B cell (primary cell): Measurements from ENCODE around the gene FAM53A. TPM values are rescaled to one million over a fixed set of nuclear protein-coding genes. Genes with fewer than 3 reads are reported as not detected.

Experiments used
- ATAC-seq: fragments of 200-7000 bp; cut with Tn5 transposase; one replicate; pipeline ENCODE4 v1.10.0; 2021; ENCODE audit warnings: low read depth, mild to moderate bottlenecking, moderate number of reproducible peaks, moderate library complexity
- CTCF ChIA-PET: fragments of 350-600 bp; sonication (Branson Sonifier 250); formaldehyde crosslinking; loops from one replicate; lab custom pipeline; 2021; ENCODE audit warnings: antibody characterized with exemption, inconsistent platforms; lab: Charles Lee
- POLR2A ChIA-PET: fragments of 350-600 bp; sonication (Branson Sonifier 250); formaldehyde crosslinking; loops from one replicate; lab custom pipeline; 2021; ENCODE audit warnings: antibody characterized with exemption; lab: Charles Lee
- DNase-seq: peaks from one replicate; pipeline ENCODE4 v3.0.0; 2013
- H2AFZ ChIP-seq: 2 replicates; pipeline ENCODE4 v1.6.1; 2012; ENCODE audit warnings: mild to moderate bottlenecking, low read depth, low read length; ENCODE audit not compliant: insufficient read depth, poor library complexity, severe bottlenecking
- H3K27ac ChIP-seq, 2 donors: 1 replicate in 1 of 2; 2 replicates in 1 of 2; pipeline ENCODE4 v1.5.1; 2012 to 2013; ENCODE audit warnings: low read length in 2 of 2, mild to moderate bottlenecking in 2 of 2, moderate library complexity in 1 of 2
- H3K27me3 ChIP-seq, 4 experiments: fragments of 200-600 bp in 1 of 4; sonication (generic) in 1 of 4; replicated peaks in 1 of 4; 1 replicate in 2 of 4; 2 replicates in 2 of 4; pipeline versions ENCODE4 v1.6.1 to v1.7.0; 2013 to 2016; ENCODE audit warnings: low read length in 3 of 4, mild to moderate bottlenecking in 2 of 4, mixed read lengths in 1 of 4, moderate library complexity in 1 of 4; ENCODE audit not compliant: insufficient read depth in 4 of 4, control insufficient read depth in 3 of 4; ENCODE audit errors: control extremely low read depth in 1 of 4
- H3K36me3 ChIP-seq, 2 experiments: replicated peaks in 1 of 2; 1 replicate in 1 of 2; 2 replicates in 1 of 2; pipeline versions ENCODE4 v1.6.1 to v1.7.1; 2013; ENCODE audit warnings: low read length in 1 of 2; ENCODE audit not compliant: insufficient read depth in 2 of 2, control insufficient read depth in 1 of 2; ENCODE audit errors: control extremely low read depth in 1 of 2, extremely low read depth in 1 of 2
- H3K4me1 ChIP-seq, 2 donors: fragments of 200-600 bp in 1 of 2; sonication (generic) in 1 of 2; 1 replicate in 1 of 2; 2 replicates in 1 of 2; pipeline versions ENCODE4 v1.5.1 to v1.6.1; 2013 to 2017; ENCODE audit warnings: low read length in 2 of 2; ENCODE audit not compliant: control insufficient read depth in 2 of 2, insufficient read depth in 2 of 2
- H3K4me2 ChIP-seq: replicated peaks from 2 replicates; pipeline ENCODE3; 2012; ENCODE audit warnings: mild to moderate bottlenecking, low read depth, low read length; ENCODE audit not compliant: poor library complexity, severe bottlenecking
- H3K4me3 ChIP-seq, 5 experiments: fragments of 200-600 bp in 1 of 5; sonication (generic) in 1 of 5; 1 replicate in 3 of 5; 2 replicates in 2 of 5; pipeline versions ENCODE4 v1.5.1 to v1.7.0; 2011 to 2016; ENCODE audit warnings: low read length in 4 of 5, mild to moderate bottlenecking in 4 of 5, low read depth in 2 of 5, control low read depth in 1 of 5, moderate library complexity in 1 of 5; ENCODE audit not compliant: insufficient read depth in 1 of 5; ENCODE audit errors: control extremely low read depth in 1 of 5, extremely low read depth in 1 of 5
- H3K79me2 ChIP-seq: fragments of 200-600 bp; sonication (generic); one replicate; pipeline ENCODE4 v1.6.0; 2016; ENCODE audit warnings: low read length; ENCODE audit not compliant: control insufficient read depth, insufficient read depth
- H3K9ac ChIP-seq: fragments of 200-600 bp; sonication (generic); 2 replicates; pipeline ENCODE4 v1.6.1; 2017; ENCODE audit warnings: mild to moderate bottlenecking, low read length, moderate library complexity
- H3K9me3 ChIP-seq, 3 donors: one replicate each; pipeline versions ENCODE4 v1.6.1 to v1.7.1; 2013; ENCODE audit warnings: low read length in 2 of 3; ENCODE audit not compliant: control insufficient read depth in 2 of 3, insufficient read depth in 1 of 3; ENCODE audit errors: control extremely low read depth in 1 of 3
- H4K20me1 ChIP-seq: 2 replicates; pipeline ENCODE4 v1.6.0; 2012; ENCODE audit warnings: mild to moderate bottlenecking, low read length; ENCODE audit not compliant: insufficient read depth, control insufficient read depth, poor library complexity, severe bottlenecking
- H3K27ac Mint-ChIP-seq: one replicate; pipeline ENCODE4 v1.8.0; 2021; ENCODE audit warnings: mixed read lengths
- H3K27me3 Mint-ChIP-seq: one replicate; pipeline ENCODE4 v1.8.0; 2021; ENCODE audit warnings: mixed read lengths
- H3K4me1 Mint-ChIP-seq: one replicate; pipeline ENCODE4 v1.8.0; 2021; ENCODE audit warnings: mixed read lengths
- H3K4me3 Mint-ChIP-seq: one replicate; pipeline ENCODE4 v1.8.0; 2021; ENCODE audit warnings: mixed read lengths
- H3K9me3 Mint-ChIP-seq: one replicate; pipeline ENCODE4 v1.8.0; 2022; ENCODE audit warnings: mixed read lengths; ENCODE audit not compliant: insufficient read depth
- CTCF ChIP-seq: fragments of 200-600 bp; IDR thresholded peaks from one replicate; pipeline ENCODE4 v1.8.0; 2022; ENCODE audit warnings: antibody characterized with exemption, mild to moderate bottlenecking
- EZH2 ChIP-seq: IDR thresholded peaks from 2 replicates; pipeline ENCODE4 v1.6.1; 2012; ENCODE audit warnings: borderline replicate concordance, low read depth, mild to moderate bottlenecking, moderate library complexity, low read length; ENCODE audit not compliant: insufficient read depth, poor library complexity, severe bottlenecking
- WGBS: methylation state at CpG from one replicate; pipeline ENCODE4 v1.1.5; 2013; ENCODE audit warnings: missing lambda C conversion rate; ENCODE audit not compliant: insufficient coverage; 5-methylcytosine and 5-hydroxymethylcytosine counted together
- intact Hi-C: fragments of 100-400 bp; cut with micrococcal nuclease; formaldehyde crosslinking; loops from one replicate; pipeline ENCODE4 v1.10.0; 2022
- polyA plus RNA-seq: library from polyadenylated mRNA; depleted of rRNA; stranded (reverse); fragments of >200 nt; gene quantifications from 2 replicates; pipeline ENCODE4 v1.2.3, GENCODE V29; 2012
- total RNA-seq, 2 donors: library from RNA; stranded (reverse); fragments of 120-200 nt in 1 of 2; gene quantifications; 1 replicate in 1 of 2; 2 replicates in 1 of 2; pipeline versions ENCODE4 v1.2.3 to v1.2.4, GENCODE V29; 2013 to 2022

The FAM53A gene
- total and polyA plus RNA-seq, 2 donors (not counting 1 experiment from before 2014, with no cell fraction given) = 2.2 to 4.2 TPM

GRCh38 chr4:1638873-1639272 lies 45.2 kb downstream of the FAM53A start:
- H3K27ac ChIP-seq = no peak overlapping the region
- POLR2A ChIA-PET = no interaction called here
- H3K27ac Mint-ChIP-seq = no peak overlapping the region
- ATAC-seq (no peak), DNase-seq (no peak)
- no peak overlapping the region for H3K9ac ChIP-seq
- no peaks in the 10 kb centered on the region for H4K20me1 ChIP-seq
- no peaks in the 10 kb centered on the region for H3K4me1 Mint-ChIP-seq
- WGBS = 90% methylated on average over 11 of the region's 11 CpGs
- H3K9me3 ChIP-seq = peaks cover 0 to 2% (median 0%) of the 10 kb centered on the region in 3 donors
- peaks cover 0 to 4% (median 0%) of the 10 kb centered on the region in 4 experiments for H3K27me3 ChIP-seq
- CTCF ChIA-PET = no interaction called here
- no peaks in the 10 kb centered on the region for H3K79me2 ChIP-seq
- H3K4me3 Mint-ChIP-seq = no peak overlapping the region
- H3K27me3 Mint-ChIP-seq = no peaks in the 10 kb centered on the region
- no peak overlapping the region for H3K4me3 ChIP-seq
- no peaks in the 10 kb centered on the region for H3K36me3 ChIP-seq
- no peak for TF ChIP-seq EZH2
- TF ChIP-seq CTCF = no peak
- H2AFZ ChIP-seq = no peak overlapping the region
- intact Hi-C loops = no loop called here
- H3K4me1 ChIP-seq = no peaks in the 10 kb centered on the region
- no peaks in the 10 kb centered on the region for H3K9me3 Mint-ChIP-seq
- H3K4me2 ChIP-seq = no peak overlapping the region

- H4K20me1 ChIP-seq = no peaks in the 10 kb centered on the region
- no peaks in the 10 kb centered on the region for H3K36me3 ChIP-seq
- no peaks in the 10 kb centered on the region for H3K27me3 Mint-ChIP-seq
- H3K4me1 ChIP-seq = no peaks in the 10 kb centered on the region
- no peak overlapping the region for H2AFZ ChIP-seq
- no peaks in the 10 kb centered on the region for H3K9me3 Mint-ChIP-seq
- H3K4me2 ChIP-seq = no peak overlapping the region
- H3K27ac ChIP-seq = no peak overlapping the region
- H3K4me1 Mint-ChIP-seq = no peaks in the 10 kb centered on the region
- no peak overlapping the region for H3K4me3 Mint-ChIP-seq
- H3K27me3 ChIP-seq = peaks cover 0 to 4% (median 0%) of the 10 kb centered on the region in 4 experiments
- no peak for DNase-seq
- no peak overlapping the region for H3K27ac Mint-ChIP-seq
- CTCF ChIA-PET = no interaction called here
- WGBS = 94% methylated on average over 8 of the region's 10 CpGs
- TF ChIP-seq CTCF = no peak
- no peak for TF ChIP-seq EZH2
- POLR2A ChIA-PET = no interaction called here
- H3K79me2 ChIP-seq = no peaks in the 10 kb centered on the region
- H3K9me3 ChIP-seq = peaks cover 0 to 2% (median 0%) of the 10 kb centered on the region in 3 donors
- ATAC-seq = no peak
- H3K4me3 ChIP-seq = no peak overlapping the region
- intact Hi-C loops = no loop called here
- H3K9ac ChIP-seq = no peak overlapping the region
Measured at GRCh38 chr4:1638272-1638598, 45.9 kb downstream of the FAM53A start.
